ENCODE data around the gene SFMBT2. TPM values are rescaled to one million over a fixed set of nuclear protein-coding genes. Genes with fewer than 3 reads are reported as not detected.

The SFMBT2 gene
- total RNA-seq, 2 donors from 2014 or later = 1.6 to 3.4 TPM

DNA sequence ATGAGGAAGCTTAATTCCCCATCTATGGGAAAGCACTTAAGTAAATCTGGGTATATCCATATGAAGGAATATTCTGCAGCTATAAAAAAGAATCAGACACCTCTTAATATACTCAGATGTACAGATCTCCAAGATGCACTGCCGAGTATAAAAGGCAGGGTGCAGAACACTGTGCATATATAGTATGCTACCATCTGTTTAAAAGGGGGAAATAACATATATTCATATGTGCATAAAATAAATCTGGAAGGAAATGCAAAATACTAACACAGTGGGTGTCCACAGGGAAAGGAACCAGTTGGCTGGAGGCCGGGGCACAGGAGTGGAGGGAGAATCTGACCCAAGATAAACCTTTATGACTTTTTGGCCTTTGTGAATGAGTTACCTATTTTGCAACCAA, 201.4 kb downstream of the SFMBT2 start:
- no peak for ATAC-seq
- no peak overlapping the region for H3K27ac ChIP-seq
- intact Hi-C loops (cut with DNase I) = no loop called here
- no peaks in the 10 kb centered on the region for H3K36me3 ChIP-seq (replicated peaks in 1 of 2; ENCODE audit: insufficient read depth in 1 of 2, low read depth in 2 of 2)
- 73 to 83% methylated on average over 2 of the region's 2 CpGs for WGBS, 2 donors
- H3K4me1 ChIP-seq = no peaks in the 10 kb centered on the region
- H3K9me3 ChIP-seq = no peaks in the 10 kb centered on the region
- no peak overlapping the region for H3K4me3 ChIP-seq
- no peak for TF ChIP-seq POLR2A (IDR thresholded peaks at IDR 0.05)
- TF ChIP-seq, protein P1, sequence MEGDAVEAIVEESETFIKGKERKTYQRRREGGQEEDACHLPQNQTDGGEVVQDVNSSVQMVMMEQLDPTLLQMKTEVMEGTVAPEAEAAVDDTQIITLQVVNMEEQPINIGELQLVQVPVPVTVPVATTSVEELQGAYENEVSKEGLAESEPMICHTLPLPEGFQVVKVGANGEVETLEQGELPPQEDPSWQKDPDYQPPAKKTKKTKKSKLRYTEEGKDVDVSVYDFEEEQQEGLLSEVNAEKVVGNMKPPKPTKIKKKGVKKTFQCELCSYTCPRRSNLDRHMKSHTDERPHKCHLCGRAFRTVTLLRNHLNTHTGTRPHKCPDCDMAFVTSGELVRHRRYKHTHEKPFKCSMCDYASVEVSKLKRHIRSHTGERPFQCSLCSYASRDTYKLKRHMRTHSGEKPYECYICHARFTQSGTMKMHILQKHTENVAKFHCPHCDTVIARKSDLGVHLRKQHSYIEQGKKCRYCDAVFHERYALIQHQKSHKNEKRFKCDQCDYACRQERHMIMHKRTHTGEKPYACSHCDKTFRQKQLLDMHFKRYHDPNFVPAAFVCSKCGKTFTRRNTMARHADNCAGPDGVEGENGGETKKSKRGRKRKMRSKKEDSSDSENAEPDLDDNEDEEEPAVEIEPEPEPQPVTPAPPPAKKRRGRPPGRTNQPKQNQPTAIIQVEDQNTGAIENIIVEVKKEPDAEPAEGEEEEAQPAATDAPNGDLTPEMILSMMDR (IDR thresholded peaks at IDR 0.05) = no peak
- H3K27me3 ChIP-seq = no peaks in the 10 kb centered on the region
- no peak for DNase-seq

DNA sequence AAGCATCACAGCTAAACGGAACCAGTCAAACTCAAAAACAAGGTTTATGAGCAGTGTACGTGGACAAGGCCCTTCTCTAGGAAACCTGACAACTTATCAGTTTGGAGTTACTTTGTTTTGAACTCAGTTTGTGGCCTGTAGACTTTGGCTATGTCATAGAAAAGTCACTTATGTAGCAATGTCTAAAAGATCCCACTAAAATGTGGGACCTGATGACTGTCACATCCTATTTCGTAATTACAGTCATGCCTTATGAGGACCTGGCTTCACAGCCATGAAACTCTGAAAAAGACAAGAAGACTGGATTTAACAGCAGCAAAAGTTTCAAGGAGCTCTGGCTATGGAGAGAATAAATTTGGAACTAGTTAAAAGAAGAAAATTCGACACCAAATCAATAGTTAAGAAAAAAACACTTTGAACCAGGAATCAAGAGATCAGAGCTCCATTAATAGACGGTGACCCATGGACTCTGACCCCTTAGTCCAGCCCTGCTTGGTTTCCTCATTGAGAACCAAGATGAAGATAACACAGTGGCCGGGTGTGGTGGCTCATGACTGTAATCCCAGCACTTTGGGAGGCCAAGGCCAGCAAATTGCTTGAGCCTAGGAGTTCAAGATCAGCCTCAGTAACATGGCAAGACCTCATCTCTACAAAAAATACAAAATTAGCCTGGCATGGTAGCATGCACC, 204.3 kb downstream of the SFMBT2 start:
- 64 to 70% methylated on average over 6 of the region's 6 CpGs for whole genome bisulfite sequencing, 2 donors

DNA sequence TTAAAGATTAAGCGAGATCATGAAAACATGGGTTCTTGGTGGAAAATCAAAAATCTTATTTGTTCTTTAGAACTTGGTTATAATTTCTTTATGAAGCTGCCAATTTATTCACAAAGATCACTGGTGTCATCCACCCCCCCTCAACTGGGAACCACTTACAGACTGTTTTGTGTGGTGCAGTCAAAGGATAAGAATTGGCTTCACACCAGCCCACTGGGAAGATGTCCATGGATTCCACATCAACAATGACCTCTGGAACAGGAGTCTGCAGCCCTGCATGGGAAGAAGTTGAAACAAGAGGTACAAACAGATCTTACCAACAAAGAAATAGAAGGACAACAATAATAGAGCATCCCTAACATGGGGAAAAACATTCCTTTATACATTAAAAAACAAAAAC, 205.2 kb downstream of the SFMBT2 start:
- TF ChIP-seq, protein P1 (IDR thresholded peaks at IDR 0.05) = no peak
- no peak for TF ChIP-seq POLR2A (IDR thresholded peaks at IDR 0.05)
- WGBS, 2 donors = 94 to 97% methylated on average over 1 of the region's 1 CpG
- Histone ChIP-seq H3K27ac (no peak overlapping the region), H3K9me3 (no peaks in the 10 kb centered on the region), H3K36me3 (replicated peaks in 1 of 2; ENCODE audit: insufficient read depth in 1 of 2, low read depth in 2 of 2) (no peaks in the 10 kb centered on the region), H3K4me3 (no peak overlapping the region), H3K27me3 (no peaks in the 10 kb centered on the region), H3K4me1 (peaks cover 4% of the 10 kb centered on the region)
- no peak for ATAC-seq
- intact Hi-C loops (cut with DNase I) = no loop called here
- DNase-seq = no peak

More for the DNA sequence above, 204.3 kb downstream of the SFMBT2 start:
- DNase-seq (no peak), ATAC-seq (no peak)
- TF ChIP-seq POLR2A (IDR thresholded peaks at IDR 0.05) = no peak
- TF ChIP-seq, protein P1 (IDR thresholded peaks at IDR 0.05) = no peak
- Histone ChIP-seq H3K4me1 (peaks cover 4% of the 10 kb centered on the region), H3K4me3 (no peak overlapping the region), H3K27ac (no peak overlapping the region), H3K9me3 (no peaks in the 10 kb centered on the region), H3K27me3 (no peaks in the 10 kb centered on the region), H3K36me3 (replicated peaks in 1 of 2; ENCODE audit: insufficient read depth in 1 of 2, low read depth in 2 of 2) (no peaks in the 10 kb centered on the region)
- intact Hi-C loops (cut with DNase I) = no loop called here

DNA sequence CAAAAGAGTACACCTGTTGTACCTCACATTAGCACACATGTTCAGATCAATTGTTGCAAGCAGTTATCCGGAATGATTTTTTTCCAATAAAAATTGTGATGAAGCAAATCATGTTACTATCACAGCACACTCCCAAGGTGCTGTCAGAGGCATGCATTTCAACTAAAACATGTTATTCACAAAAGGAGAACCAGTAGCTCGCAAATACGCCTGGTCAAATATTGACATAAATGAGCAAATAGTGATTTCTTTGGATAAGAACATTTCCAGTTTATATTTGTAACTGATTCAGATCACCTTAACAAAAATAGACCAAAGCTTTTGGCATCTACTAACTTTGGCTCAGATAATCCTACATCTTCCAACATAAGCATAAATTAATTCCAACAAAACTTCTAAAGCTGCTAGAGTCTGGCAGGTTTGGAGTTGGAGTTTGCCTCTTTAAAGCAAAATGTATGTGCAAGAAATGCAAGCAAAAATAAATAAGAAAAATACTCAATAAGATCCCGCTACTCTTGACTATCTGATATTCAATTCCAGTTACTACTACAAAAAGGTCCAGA, 208.0 kb downstream of the SFMBT2 start:
- DNase-seq = no peak
- peaks cover 4% of the 10 kb centered on the region for H3K4me1 ChIP-seq
- ATAC-seq = no peak

More for the DNA sequence above, 208.0 kb downstream of the SFMBT2 start:
- 20 to 30% methylated on average over 4 of the region's 4 CpGs for WGBS, 2 donors
- no peak for TF ChIP-seq POLR2A (IDR thresholded peaks at IDR 0.05)
- TF ChIP-seq, protein P1 (IDR thresholded peaks at IDR 0.05) = no peak
- Histone ChIP-seq H3K4me3 (no peak overlapping the region), H3K9me3 (no peaks in the 10 kb centered on the region), H3K36me3 (replicated peaks in 1 of 2; ENCODE audit: insufficient read depth in 1 of 2, low read depth in 2 of 2) (no peaks in the 10 kb centered on the region), H3K27ac (no peak overlapping the region), H3K27me3 (no peaks in the 10 kb centered on the region)
- intact Hi-C loops (cut with DNase I) = no loop called here

Data from body of pancreas (tissue), 4 donors.